SK-N-SH (cell line): ENCODE results near the gene MRPS34. TPM values are rescaled to one million over a fixed set of nuclear protein-coding genes. Genes with fewer than 3 reads are reported as not detected.

Experiments used
- CTCF ChIA-PET: fragments of 300-600, 350-600 bp; formaldehyde crosslinking; extraction: SDS; loops from one replicate; lab custom pipeline; 2021; lab: Yijun Ruan, JAX
- POLR2A ChIA-PET: fragments of 350-600 bp; sonication (Branson Sonifier 250); formaldehyde crosslinking; extraction: SDS; loops from one replicate; lab custom pipeline; 2020; ENCODE audit warnings: antibody characterized with exemption, inconsistent platforms; lab: Yijun Ruan, JAX
- DNase-seq: peaks from one replicate; pipeline ENCODE4 v3.0.0; 2012
- H2AFZ ChIP-seq: fragments of 200-600 bp; sonication (generic); 2 replicates; pipeline ENCODE4 v1.8.1; 2016; ENCODE audit warnings: antibody characterized with exemption, mild to moderate bottlenecking, low read depth
- H3F3A ChIP-seq: fragments of 200-600 bp; sonication (generic); replicated peaks from 2 replicates; pipeline ENCODE3; 2016; ENCODE audit warnings: antibody characterized with exemption, mild to moderate bottlenecking; ENCODE audit not compliant: insufficient read depth
- H3K27ac ChIP-seq, 2 experiments: fragments of 200-500 bp in 1 of 2; fragments of 200-600 bp in 1 of 2; sonication (Bioruptor generic) in 1 of 2; sonication (generic), shearing (Covaris generic) in 1 of 2; 2 replicates each; pipeline versions ENCODE4 v1.5.1 to v1.6.1; 2014 to 2016; ENCODE audit warnings: low read depth in 2 of 2, inconsistent platforms in 1 of 2, low read length in 1 of 2, mild to moderate bottlenecking in 1 of 2, mixed read lengths in 1 of 2
- H3K27me3 ChIP-seq: fragments of 200-600 bp; sonication (generic), shearing (Covaris generic); 2 replicates; pipeline ENCODE4 v1.6.1; 2016; ENCODE audit warnings: mixed run types; ENCODE audit not compliant: insufficient read depth
- H3K36me3 ChIP-seq, 2 experiments: fragments of 200-500 bp in 1 of 2; fragments of 200-600 bp in 1 of 2; sonication (Bioruptor generic) in 1 of 2; sonication (generic) in 1 of 2; replicated peaks in 1 of 2; 2 replicates each; pipeline versions ENCODE3 to v1.5.1; 2014 to 2016; ENCODE audit warnings: low read length in 1 of 2, mild to moderate bottlenecking in 1 of 2; ENCODE audit not compliant: insufficient read depth in 2 of 2, control insufficient read depth in 1 of 2
- H3K4me1 ChIP-seq, 2 experiments: fragments of 200-500 bp in 1 of 2; fragments of 200-600 bp in 1 of 2; sonication (Bioruptor generic) in 1 of 2; sonication (generic), shearing (Covaris generic) in 1 of 2; 2 replicates each; pipeline versions ENCODE4 v1.5.1 to v1.6.1; 2014 to 2016; ENCODE audit warnings: low read depth in 1 of 2, low read length in 1 of 2, mixed run types in 1 of 2; ENCODE audit not compliant: insufficient read depth in 2 of 2, control insufficient read depth in 1 of 2
- H3K4me2 ChIP-seq: fragments of 200-600 bp; sonication (generic), shearing (Covaris generic); 2 replicates; pipeline ENCODE4 v1.6.1; 2017; ENCODE audit warnings: mixed run types
- H3K4me3 ChIP-seq, 2 experiments: fragments of 200-500 bp in 1 of 2; fragments of 200-600 bp in 1 of 2; sonication (Bioruptor generic) in 1 of 2; sonication (generic), shearing (Covaris generic) in 1 of 2; 2 replicates each; pipeline versions ENCODE4 v1.5.1 to v1.8.1; 2014 to 2016; ENCODE audit warnings: low read depth in 2 of 2, inconsistent platforms in 1 of 2, low read length in 1 of 2, mild to moderate bottlenecking in 1 of 2, mixed read lengths in 1 of 2, moderate library complexity in 1 of 2
- H3K79me2 ChIP-seq: fragments of 200-600 bp; sonication (generic); 2 replicates; pipeline ENCODE4 v1.8.1; 2017; ENCODE audit warnings: mild to moderate bottlenecking; ENCODE audit not compliant: insufficient read depth
- H3K9ac ChIP-seq: fragments of 200-600 bp; sonication (generic); 2 replicates; pipeline ENCODE4 v1.6.1; 2017; ENCODE audit warnings: mixed run types
- H3K9me2 ChIP-seq: fragments of 200-600 bp; sonication (generic); 2 replicates; pipeline ENCODE4 v1.6.1; 2017; ENCODE audit warnings: mixed run types
- H3K9me3 ChIP-seq: fragments of 200-600 bp; sonication (generic); 2 replicates; pipeline ENCODE4 v1.6.1; 2017; ENCODE audit warnings: mixed run types, mild to moderate bottlenecking, moderate library complexity
- H4K20me1 ChIP-seq: fragments of 200-600 bp; sonication (generic); 2 replicates; pipeline ENCODE4 v1.6.1; 2017; ENCODE audit warnings: mild to moderate bottlenecking, mixed run types; ENCODE audit not compliant: insufficient read depth
- ELF1 ChIP-seq: IDR thresholded peaks from 2 replicates; pipeline ENCODE4 v1.4.0; 2012
- EP300 ChIP-seq, 2 experiments: IDR thresholded peaks; 2 replicates each; pipeline versions ENCODE4 v1.4.0 to v1.6.1; 2012; ENCODE audit warnings: borderline replicate concordance in 1 of 2, low read depth in 1 of 2, low read length in 1 of 2
- EZH2phosphoT487 ChIP-seq: fragments of 200-600 bp; sonication (generic); IDR thresholded peaks from 2 replicates; pipeline ENCODE4 v1.6.1; 2017; ENCODE audit warnings: low read depth, mixed run types, mild to moderate bottlenecking, antibody characterized with exemption, moderate library complexity, borderline replicate concordance
- FOXJ3 ChIP-seq: sonication (generic); formaldehyde crosslinking; IDR thresholded peaks from 2 replicates; pipeline ENCODE4 v1.5.1; 2020; ENCODE audit warnings: mild to moderate bottlenecking, missing genetic modification reagents
- FOXM1 ChIP-seq: IDR thresholded peaks from 2 replicates; pipeline ENCODE4 v1.4.0; 2012; ENCODE audit warnings: low read depth, mild to moderate bottlenecking
- GATA2 ChIP-seq: sonication (generic); formaldehyde crosslinking; IDR thresholded peaks from 2 replicates; pipeline ENCODE4 v1.5.0; 2020; ENCODE audit warnings: mild to moderate bottlenecking, missing genetic modification reagents
- IRF3 ChIP-seq: fragments of 150-350 bp; IDR thresholded peaks from 2 replicates; pipeline ENCODE4 v1.6.1; 2016; ENCODE audit warnings: mild to moderate bottlenecking, low read depth, low read length
- JUND ChIP-seq: IDR thresholded peaks from 2 replicates; pipeline ENCODE4 v1.4.0; 2012
- MAX ChIP-seq: IDR thresholded peaks from 2 replicates; pipeline ENCODE4 v1.4.0; 2012; ENCODE audit warnings: low read depth
- MEF2A ChIP-seq: IDR thresholded peaks from 2 replicates; pipeline ENCODE4 v1.4.0; 2012; ENCODE audit warnings: low read depth, borderline replicate concordance
- POLR2AphosphoS5 ChIP-seq: IDR thresholded peaks from 2 replicates; pipeline ENCODE4 v1.6.1; 2012; ENCODE audit warnings: low read depth, low read length
- RAD21 ChIP-seq: IDR thresholded peaks from 2 replicates; pipeline ENCODE4 v1.6.1; 2012; ENCODE audit warnings: mild to moderate bottlenecking, low read length
- SIN3A ChIP-seq: IDR thresholded peaks from 2 replicates; pipeline ENCODE4 v1.6.1; 2012; ENCODE audit warnings: low read depth, mild to moderate bottlenecking, low read length, moderate library complexity, borderline replicate concordance
- TCF12 ChIP-seq: IDR thresholded peaks from 2 replicates; pipeline ENCODE4 v1.4.0; 2012
- TEAD4 ChIP-seq: IDR thresholded peaks from 2 replicates; pipeline ENCODE4 v1.4.0; 2012; ENCODE audit warnings: mild to moderate bottlenecking, borderline replicate concordance; ENCODE audit not compliant: insufficient read depth
- USF1 ChIP-seq: IDR thresholded peaks from 2 replicates; pipeline ENCODE4 v1.4.0; 2012; ENCODE audit warnings: low read depth, borderline replicate concordance
- USF2 ChIP-seq: fragments of 150-350 bp; IDR thresholded peaks from 2 replicates; pipeline ENCODE4 v1.6.1; 2017; ENCODE audit warnings: antibody characterized with exemption, low read length, low read depth, borderline replicate concordance
- WGBS: methylation state at CpG from one replicate; pipeline ENCODE4 v1.1.6; 2017; ENCODE audit warnings: low lambda C conversion rate; 5-methylcytosine and 5-hydroxymethylcytosine counted together
- polyA plus RNA-seq, 3 experiments: library from polyadenylated mRNA; depleted of rRNA; stranded (reverse); fragments of >200 nt; gene quantifications; 2 replicates each; pipeline ENCODE4 v1.2.3, GENCODE V29; 2012

Gene MRPS34
- polyA plus RNA-seq, 1 of the 3 experiments (the other 2 are of a cell fraction), result 156 TPM

- no peaks in the 10 kb centered on the region for H3K9me2 ChIP-seq
- peaks cover 42% of the 10 kb centered on the region for H3K79me2 ChIP-seq
- DNase-seq, result no peak
- TF ChIP-seq SIN3A (no peak), POLR2AphosphoS5 (no peak), MEF2A (no peak), TCF12 (no peak), EP300 (IDR thresholded peaks at IDR 0.05; ENCODE audit: borderline replicate concordance in 1 of 2, low read depth in 1 of 2, low read length in 1 of 2) (no peak), USF2 (no peak), USF1 (no peak), GATA2 (CRISPR knock-in tag) (no peak), RAD21 (no peak), FOXM1 (no peak), ELF1 (no peak), IRF3 (no peak), TEAD4 (no peak), EZH2phosphoT487 (no peak), JUND (no peak), FOXJ3 (CRISPR knock-in tag) (no peak), MAX (no peak)
- H3F3A ChIP-seq, result peaks cover 8% of the 10 kb centered on the region
- H3K36me3 ChIP-seq, result peaks cover 3 to 36% of the 10 kb centered on the region in 2 experiments
- H3K4me2 ChIP-seq, result peak overlapping the region; percentile 91; the same call in 1 of the 2 replicates
- no peak overlapping the region for H2AFZ ChIP-seq
- H4K20me1 ChIP-seq, result peaks cover 10% of the 10 kb centered on the region; the same call in 1 of the 2 replicates
- 94% methylated on average over 6 of the region's 6 CpGs for WGBS
- H3K4me3 ChIP-seq, result no peak overlapping the region; a peak in 1 of 4 replicates
- ChIA-PET CTCF (interaction anchor here (0.9 to 1.0 kb wide), 2 partner anchors 13 to 149 kb away, joined by 3 to 4 read pairs; no protein-coding TSS in a partner anchor), POLR2A (interaction anchor here (1.7 kb wide), 1 partner anchor 46 kb away, joined by 5 read pairs; the partner anchor contains the start of genes FAHD1 and HAGH)
- H3K9me3 ChIP-seq, result no peaks in the 10 kb centered on the region
- no peak overlapping the region for H3K9ac ChIP-seq
- no peak overlapping the region for H3K27ac ChIP-seq
- peaks cover 0 to 8% of the 10 kb centered on the region in 2 experiments; a peak in 1 of 4 replicates for H3K4me1 ChIP-seq
- no peaks in the 10 kb centered on the region for H3K27me3 ChIP-seq
These were observed 7.7 kb upstream of the MRPS34 start for GRCh38 chr16:1780677-1781072.
